ENCODE data around the gene ANKMY1.

Gene ANKMY1

DNA sequence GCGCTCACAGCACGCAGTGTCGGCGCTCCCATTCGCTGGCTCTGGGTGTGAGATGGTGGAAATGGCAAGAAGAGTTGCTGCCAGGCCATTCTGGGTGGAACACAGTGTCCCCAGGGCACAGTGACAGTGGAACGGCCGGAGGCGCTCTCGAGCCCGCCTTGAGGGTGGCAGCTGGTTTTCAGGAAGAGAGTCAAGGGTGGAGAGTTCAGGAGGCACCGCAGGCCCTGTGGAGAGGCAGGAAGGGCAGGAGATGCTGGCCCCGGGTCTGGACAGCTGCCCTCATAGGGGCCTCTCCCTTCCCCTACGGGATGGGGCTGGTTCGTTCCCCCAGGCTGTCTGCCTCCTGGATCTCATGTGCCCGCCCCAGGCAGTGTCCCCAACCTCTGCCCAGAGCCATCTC, 109.9 kb downstream of the ANKMY1 start:
- no peak for DNase-seq (ENCODE audit: low spot score)

DNA sequence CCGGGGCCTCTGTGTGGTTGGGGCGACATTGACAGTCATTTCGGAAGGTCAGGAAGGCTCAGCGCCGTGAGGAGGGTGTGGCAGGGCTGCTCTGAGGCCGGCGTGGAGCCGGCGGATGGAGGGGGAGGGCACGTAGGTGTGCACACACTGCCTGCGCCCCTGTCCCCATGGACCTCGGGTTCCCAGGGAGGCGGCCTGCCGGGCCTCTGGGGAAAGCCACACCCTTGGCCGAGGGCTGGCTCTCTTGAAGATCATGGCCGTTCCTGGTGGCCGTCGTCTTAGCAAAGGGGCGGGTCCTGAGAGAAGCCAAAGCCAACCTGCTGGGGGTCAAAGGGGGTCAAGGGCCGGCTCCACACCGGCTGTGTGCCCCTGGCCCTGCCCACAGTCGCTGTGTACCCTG, 110.5 kb downstream of the ANKMY1 start:
- no peak for DNase-seq (ENCODE audit: low spot score)

DNA sequence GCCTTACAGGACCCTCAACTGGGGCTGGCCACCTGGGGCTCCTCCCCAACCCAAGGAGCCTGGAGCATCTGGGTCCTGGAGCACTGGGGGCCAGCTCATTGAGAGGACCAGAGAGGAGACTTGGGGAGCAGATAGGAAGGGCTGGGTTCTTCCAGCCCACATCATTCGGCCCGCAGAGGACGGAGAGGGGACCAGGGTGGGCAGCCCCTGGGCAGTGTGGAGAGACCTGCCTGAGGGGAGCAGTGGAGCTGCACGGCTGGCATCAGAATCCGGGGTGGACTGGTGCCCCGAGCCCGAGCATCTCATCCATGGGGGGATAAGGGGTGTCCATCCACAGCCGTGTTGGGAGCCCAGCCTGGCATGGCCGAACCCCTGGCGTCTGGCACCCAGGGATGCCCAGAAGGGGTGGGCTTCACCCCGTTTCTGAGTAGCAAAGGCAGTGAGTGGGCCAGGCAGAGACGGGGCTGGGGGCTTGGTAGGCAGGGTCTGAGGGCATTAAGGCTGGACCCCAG, 111.1 kb downstream of the ANKMY1 start:
- DNase-seq (ENCODE audit: low spot score), result no peak

DNA sequence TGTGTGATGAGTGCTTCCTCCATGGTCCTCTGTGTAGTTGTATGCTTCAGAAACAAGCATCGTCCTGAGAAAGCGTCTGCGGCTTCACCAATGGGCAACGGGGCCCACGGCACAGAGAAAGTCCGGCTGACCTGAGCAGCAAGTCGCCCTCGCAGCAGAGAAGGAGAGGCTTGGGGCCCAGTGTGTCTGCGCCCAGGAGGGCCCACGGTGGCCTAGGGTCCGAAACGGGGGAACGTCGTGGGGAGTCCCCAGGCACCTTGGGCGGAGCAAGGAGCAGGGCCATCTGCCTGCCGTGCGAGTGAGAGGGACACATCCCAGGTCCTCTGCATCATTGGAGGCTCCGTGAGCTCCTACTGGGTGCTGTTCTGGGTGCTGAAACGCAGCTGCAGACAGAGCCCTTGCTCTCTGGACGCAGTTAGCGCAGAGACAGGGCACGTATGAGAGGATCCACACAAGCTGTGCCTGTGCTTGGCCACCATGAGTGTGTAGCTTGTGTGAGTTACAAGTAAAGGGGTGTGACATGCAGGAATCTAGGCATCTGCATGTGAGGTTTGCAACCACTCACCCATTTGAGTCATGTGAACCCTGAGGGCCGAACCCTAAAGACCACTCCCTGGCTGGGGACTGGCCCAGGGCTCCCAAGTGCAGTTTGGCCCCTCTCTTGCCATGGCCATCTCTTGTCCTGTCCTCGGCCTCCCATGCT, 111.7 kb downstream of the ANKMY1 start:
- DNase-seq (ENCODE audit: low spot score), result no peak

DNA sequence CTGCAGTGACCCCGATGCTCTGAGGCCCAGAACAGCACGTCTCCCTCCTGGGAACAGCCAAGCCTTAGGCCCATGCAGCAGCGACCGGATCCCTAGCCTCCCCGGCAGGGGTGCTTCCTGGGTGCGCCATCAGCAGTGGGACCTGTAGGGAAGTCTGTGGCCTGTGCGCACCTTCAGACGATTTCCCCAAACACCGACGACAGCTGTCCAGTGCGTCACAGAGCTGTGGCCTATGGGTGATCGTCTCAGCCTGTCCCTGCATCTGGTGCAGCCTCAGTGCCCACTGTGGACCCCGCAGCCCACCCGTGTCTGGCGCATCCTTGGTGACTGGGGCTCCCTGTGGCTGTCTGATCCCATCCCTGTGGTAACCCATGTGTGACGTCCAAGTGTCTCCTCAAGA, 113.3 kb downstream of the ANKMY1 start:
- DNase-seq (ENCODE audit: low spot score), result no peak

DNA sequence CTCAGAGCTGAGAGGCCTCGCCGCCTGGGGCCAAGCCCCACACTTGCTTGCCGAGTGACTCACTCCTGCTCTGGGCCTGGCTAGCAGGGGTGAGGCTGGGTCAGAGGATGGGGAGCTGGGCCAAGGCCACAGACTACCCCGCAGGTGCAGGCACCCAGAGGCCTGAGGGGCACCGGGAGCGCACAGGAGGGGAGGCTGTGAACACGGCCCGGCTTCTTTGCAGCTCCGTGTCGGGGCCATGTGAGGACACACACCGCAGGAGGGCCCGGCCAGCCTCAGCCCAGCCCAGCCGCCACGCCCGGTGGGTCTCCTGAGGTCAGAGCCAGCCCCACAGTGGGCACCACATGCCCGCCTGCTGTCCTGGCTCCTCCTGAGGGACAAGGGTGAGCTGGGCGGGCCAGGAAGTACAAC, 113.9 kb downstream of the ANKMY1 start:
- DNase-seq (ENCODE audit: low spot score), result no peak

DNA sequence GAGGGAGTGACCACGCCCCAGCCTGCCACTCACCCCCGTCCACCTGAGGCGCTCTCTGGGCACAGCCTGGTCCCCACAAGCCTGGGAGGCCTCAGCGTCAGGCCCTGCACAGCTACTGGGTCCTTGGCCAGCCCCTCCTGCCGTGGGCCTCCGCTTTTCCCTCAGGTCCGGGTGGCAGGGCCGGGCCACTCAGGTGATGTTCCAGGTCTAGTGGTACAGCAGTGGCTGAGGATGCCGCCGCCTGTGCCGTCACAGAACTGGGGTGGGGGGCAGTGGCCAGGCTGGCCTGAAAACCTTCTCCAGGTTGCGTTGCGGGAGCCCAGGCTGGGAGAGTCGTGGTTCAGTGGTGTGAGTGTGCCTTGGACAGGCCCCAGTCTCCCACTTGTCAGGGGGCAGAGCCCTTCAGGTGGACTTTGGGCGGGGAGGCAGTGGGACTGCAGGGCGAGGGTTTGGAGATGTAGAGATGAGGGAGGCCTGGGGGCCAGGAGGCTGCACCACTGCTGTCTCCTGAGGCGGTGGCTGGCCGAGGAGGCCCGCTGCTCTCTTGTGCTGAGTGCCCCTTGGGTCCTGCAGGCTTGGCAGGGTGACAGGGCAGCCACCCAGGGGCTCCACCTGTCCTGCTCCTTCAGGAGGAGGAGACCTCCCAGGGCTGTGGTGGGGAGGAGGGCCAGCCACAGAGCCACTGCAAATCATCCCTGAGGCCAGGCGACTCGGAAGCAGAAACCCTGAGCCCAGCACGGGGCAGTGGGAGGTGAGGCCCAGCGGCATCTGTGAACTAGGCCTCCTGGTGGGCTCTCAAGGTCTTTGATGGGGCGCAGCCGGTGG, 114.7 kb downstream of the ANKMY1 start:
- DNase-seq (ENCODE audit: low spot score), result no peak

DNA sequence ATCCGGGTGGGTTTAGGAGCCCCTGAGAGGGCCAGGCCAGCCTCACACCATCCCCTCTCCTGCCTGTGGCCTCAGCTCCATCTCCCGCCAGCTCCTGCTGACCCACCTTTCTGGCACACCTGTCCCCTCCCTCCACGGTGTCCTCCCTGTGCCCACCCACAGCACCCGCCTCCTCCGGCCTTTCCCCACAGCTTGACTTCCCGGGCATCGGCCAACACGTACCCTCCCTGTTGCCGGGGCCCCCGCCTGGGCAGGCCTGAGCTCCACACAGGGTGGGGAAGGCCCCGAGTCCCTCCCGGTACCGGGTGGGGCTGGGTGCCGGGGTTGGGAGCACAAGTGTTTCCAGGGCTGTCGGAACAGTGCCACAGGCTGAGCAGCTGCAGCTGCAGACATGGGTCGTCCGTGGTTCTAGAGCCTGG, 115.8 kb downstream of the ANKMY1 start:
- DNase-seq (ENCODE audit: low spot score), result no peak

DNA sequence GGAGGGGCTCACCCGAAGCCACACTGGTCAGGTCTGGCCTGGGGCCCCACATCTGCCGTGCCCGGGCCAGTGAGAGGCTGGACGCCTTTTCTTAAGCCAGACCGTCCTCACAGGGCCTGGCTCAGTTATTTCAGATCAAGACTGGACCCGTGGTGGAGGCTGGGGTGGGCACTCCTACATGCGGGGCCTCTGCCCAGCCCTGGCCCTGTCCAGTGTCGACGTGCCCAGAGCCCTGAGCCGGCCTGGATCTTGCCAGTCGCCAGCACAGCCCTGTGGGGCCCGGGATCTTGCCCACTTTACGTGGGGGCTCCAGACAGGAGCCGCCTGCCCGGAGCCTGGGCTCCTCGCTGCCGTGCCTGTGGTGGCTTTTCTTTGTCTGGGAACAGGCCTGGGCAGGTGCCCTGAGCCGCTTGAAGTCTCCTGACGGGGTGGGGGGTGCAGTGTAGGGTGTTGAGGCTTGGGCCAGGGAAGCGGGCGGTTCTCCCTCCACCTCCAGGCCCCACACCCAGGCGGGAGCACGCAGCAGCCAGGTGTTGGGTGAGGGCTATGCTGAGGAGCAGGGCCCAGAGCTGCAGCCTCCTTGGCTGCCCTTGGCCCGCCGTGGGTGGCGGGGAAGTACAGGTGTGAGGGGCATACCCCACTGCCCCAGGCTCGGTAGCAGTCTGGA, 116.3 kb downstream of the ANKMY1 start:
- no peak for DNase-seq (ENCODE audit: low spot score)

DNA sequence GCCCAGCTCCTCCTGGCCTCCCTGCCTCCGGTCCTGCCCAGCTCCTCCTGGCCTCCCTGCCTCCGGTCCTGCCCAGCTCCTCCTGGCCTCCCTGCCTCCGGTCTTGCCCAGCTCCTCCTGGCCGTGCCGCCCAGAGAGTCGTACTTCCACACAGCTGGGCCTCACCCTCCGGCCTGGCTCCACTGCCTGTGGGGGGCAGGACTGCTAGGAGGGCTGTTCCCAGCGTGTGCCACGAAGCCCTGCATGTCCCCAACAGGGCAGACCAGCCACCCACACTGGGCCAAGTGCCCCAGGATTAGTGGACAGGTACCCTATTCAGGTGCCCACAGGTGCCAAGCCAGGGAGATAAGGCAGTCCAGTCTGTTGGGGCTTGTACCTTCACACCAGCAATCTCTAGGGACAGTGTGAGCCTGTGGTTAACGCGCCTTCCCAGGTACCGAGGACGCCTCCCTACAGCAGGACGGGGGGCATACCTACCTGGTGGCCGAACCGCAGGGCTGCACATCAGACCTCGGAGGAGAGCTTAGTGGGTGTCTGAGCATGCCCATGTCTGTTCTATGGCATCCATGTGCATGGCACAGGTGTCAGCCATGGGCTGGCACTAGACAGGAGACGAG, 117.0 kb downstream of the ANKMY1 start:
- no peak for DNase-seq (ENCODE audit: low spot score)

DNA sequence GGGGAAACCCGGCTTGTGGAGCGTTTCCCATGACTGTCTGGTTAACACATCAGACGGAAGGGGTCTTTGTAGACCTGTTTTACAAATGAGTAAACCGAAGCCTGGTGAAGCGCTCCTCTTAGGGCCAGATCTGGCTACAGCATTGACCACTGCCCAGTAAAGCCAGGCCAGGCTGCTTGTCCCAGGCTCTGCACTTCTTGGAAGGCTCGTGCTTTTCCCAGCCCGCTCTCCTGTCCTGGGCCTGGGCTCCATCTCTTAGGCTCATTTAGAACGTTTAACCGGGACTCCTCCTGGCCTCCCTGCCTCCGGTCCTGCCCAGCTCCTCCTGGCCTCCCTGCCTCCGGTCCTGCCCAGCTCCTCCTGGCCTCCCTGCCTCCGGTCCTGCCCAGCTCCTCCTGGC, 117.5 kb downstream of the ANKMY1 start:
- no peak for DNase-seq (ENCODE audit: low spot score)

DNA sequence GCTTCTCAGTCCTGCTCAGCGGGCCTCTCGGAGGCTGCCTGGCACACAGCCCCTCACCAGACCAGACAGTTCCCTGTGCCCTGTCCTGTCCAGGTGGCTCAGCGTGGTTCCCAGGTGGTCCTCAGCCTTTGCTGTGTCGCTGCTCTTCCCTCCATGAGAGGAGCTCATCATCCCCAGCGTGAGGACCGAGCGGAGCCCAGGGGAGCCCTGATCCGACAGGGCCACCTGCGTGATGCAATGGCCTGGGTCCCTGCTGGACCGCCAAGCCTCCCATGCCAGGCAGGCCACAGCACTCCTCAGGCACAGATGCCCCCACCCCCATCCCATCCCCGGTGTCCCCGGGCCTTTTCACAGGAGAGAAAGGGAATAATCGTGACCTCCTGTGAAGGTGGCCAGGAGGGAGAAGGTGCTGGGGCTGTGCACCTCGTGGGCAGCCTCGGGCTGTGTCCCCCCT, 118.1 kb downstream of the ANKMY1 start:
- DNase-seq (ENCODE audit: low spot score), result peak; percentile 16

DNA sequence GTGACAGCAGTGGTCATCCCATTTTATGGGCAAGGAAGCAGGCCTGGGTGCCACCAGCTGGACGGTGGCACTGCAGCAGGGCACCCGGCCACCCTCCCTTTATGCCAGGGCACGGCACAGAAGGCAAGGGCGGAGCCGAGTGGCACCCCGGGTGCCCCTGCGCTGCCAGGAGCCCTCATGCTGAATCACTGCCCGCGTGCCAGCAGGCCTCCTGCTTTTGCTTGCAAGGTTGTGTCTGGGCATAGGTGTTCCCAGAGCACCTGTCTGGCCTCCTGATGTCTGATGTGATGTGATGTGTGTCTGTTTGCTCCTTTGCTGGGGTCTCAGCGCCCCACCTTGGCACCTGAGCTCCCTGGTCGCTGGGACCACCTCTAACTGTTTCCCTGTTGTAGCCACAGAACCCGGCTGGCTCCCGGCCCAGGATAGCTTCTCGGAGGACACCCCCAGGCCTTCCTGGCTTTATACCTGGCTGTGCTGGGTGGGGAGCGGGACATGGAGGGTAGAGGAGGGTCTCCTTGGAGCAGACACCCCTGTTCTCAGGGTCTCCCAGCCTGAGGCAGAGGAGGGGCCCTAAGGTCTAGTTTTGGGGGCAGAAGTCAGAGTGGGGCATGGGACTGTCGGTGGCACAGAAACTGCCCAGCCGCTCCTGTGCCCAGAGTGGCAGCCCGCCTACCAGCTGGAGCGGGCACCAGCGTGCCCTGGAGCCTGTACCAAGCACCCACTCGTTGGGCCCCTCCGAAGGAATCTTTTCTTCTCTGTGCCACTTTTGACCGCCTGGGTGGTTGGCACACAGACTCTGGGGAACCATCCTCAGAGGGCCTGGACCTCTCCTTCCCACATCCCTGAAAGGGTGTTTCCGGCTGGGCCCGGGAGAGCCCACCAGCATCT, 118.7 kb downstream of the ANKMY1 start:
- DNase-seq (ENCODE audit: low spot score), result peak; percentile 33

DNA sequence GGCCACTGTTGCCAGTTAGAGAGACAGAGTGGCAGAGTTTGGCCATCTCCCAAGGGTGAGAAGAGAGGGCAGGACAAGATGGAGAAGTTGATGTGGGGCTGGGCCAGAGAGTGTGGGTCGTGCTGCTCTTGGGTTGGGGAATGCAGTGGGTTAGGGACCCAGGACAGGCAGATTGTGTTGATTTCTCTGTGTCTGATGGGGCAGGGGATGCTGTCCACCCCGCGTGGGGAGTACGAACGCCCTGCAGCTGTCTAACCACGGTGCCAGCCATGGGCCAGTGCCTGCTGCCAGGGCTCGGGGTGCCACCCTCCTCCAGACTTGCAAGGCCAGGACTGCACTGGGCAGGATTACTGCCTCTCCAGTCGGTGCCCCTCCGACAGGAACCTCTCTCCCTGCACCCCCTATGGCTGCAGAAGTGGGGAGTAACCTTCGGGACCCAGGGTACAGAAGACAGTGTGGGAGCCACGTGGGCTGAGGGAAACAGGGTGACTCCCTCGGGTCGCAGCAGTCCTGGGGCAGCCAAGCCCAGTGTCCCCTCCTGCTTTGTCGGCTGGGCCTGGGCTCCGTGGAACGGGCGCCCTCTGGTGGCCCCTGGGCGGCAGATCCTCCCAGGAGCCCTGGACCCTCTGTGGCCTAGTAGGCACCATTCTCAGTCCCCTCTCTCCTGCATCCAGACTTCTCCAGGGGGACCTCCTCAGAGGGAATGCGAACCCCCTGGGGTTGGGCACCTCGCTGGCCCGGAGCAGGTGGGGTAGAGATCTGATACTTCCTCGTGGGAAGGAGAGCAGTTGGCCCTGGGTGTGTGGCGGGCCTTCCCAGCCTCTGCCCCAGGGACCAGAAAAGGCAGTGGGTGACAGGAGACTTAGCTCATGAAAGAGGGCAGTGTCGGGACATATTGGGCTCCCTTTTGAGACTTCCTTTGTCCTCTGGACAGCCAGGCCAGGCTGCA, 119.7 kb downstream of the ANKMY1 start:
- DNase-seq (ENCODE audit: low spot score), result peak; percentile 87

DNA sequence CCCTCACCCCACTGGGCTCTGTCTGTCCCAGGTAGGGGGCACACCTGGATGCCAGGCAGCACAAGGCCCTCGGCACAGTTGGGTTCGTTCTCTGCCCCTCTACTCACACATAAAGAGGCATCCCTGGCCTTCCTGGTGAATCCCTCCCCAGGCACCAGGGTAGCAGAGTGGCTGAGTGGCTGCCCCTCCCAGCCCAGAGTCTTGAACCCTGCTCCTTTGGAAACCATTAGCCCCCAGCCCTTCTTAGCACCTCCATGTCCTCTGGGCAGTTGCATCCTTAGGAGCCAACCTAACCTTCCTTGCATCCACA, 120.3 kb downstream of the ANKMY1 start:
- DNase-seq (ENCODE audit: low spot score), result peak; percentile 7

DNA sequence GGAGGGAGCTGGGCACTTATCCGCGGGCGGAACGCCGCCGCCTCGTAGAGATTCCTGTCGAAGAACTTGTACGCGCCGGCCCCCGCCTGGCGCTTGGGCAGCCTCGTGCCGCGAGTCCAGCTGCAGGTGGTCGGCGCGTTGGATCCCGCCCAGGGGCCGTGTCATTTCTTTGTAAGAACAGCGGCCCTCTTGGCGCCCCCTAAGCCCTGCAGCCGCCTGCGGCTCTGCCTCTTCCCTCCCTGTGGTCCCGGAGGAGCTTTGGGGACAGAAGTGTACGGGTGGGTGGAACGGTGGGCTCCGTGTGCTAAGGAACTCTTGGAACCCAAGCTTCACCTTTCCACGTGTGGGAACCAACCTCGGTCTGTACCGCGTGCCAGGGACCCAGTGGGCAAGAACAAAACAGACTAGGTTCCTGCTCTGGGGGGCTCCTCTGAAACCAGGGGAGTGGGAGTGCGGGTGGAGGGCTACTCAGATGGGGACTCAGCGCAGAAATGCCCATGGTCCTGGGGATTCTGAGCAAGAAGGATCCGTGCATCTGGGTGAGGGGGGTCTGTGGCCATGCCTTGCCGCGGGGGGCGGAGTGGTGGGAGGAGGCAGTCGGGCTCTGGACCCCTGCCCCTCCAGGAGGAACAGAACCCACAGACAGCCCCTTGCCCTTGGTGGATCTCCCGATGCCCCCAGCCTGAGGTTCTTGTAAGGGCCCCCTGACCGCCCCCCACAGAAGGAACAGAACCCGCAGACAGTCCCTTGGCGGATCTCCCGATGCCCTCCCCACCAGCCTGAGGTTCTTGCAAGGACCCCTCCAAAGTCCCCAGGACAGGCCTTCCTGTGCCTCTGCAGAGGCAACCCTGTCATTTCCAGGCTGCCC, 120.9 kb downstream of the ANKMY1 start:
- peak; percentile 30 for DNase-seq (ENCODE audit: low spot score)

DNA sequence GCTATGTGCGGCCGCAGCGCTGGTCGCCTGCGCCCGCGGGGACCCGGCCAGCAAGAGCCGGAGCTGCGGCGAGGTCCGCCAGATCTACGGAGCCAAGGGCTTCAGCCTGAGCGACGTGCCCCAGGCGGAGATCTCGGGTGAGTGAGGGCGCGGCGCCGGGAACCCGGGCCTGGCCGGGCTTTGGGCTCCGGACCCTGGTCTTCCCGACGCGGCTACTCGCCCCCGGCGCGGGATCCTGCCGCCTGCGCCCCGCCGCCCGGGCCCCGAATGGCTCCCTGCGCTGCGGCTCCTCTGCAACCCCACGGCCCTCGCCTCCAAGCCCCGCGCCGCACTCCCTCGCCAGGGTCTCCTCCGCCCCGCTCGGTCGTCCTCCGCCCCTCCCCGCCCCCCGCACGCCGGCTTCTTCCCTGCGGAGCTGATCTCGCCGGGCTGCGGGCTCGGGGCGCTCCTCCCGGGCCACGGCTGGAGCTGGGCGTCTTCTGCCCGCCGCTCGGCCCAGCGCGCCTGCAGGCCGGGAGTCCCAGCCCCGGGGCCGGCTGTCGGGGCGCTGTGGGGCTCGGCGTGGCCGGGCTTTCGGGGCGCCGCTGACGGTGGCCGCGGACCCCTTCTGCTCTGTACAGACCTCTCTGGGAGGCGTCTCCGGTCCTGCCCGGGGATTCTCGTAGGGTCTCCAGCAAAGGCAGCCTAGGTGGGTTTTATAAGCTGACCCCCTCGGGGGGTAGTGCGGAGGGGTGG, 121.7 kb downstream of the ANKMY1 start:
- peak; percentile 10 for DNase-seq (ENCODE audit: low spot score)

DNA sequence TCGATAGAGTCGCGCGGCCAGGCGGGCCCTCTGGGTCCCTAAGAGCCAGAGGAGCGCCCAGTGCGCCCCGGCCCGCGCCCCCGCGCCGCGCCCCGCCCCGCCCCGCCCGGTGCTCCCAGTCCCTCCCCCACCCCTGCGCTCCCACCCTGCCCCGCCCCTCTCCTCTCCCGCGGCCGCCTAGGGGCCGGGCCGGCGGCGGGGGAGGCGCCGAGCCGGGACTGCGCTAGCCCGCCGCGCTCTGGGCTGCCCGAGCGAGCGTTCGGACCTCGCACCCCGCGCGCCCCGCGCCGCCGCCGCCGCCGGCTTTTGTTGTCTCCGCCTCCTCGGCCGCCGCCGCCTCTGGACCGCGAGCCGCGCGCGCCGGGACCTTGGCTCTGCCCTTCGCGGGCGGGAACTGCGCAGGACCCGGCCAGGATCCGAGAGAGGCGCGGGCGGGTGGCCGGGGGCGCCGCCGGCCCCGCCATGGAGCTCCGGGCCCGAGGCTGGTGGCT, 122.3 kb downstream of the ANKMY1 start, which contains the start of gene GPC1:
TSS of gene GPC1 (plus strand) at position 207 of the 491 bp plus-strand sequence. CDS start at position 463, 256 bp downstream.
- DNase-seq (ENCODE audit: low spot score), result peak; percentile 67

Measured in Ammon's horn (tissue), 1 donor.